ENCODE results near the gene SLC25A11. TPM values are rescaled to one million over a fixed set of nuclear protein-coding genes. Genes with fewer than 3 reads are reported as not detected.
"Not testable (repeated sequence)": the region's sequence is repeated elsewhere in the genome, so short reads cannot be mapped to it uniquely, and the experiment has no call there.

SLC25A11 gene
- polyA plus RNA-seq, 1 of the 3 experiments (the other 2 are of a cell fraction): 82.8 TPM

GRCh38 chr17:4908301-4908700 is 31.5 kb downstream of the SLC25A11 start:
- Histone ChIP-seq H3K79me2 (ENCODE audit: insufficient read depth) (no peaks in the 10 kb centered on the region), H3K9me2 (no peaks in the 10 kb centered on the region), H3K27me3 (ENCODE audit: insufficient read depth) (no peaks in the 10 kb centered on the region), H3K9ac (no peak overlapping the region), H3K4me3 (ENCODE audit: low read depth in 2 of 2, low read length in 1 of 2) (no peak overlapping the region), H3F3A (replicated peaks; ENCODE audit: insufficient read depth) (peaks cover 3% of the 10 kb centered on the region), H3K4me1 (ENCODE audit: control insufficient read depth in 1 of 2, insufficient read depth in 2 of 2, low read depth in 1 of 2, low read length in 1 of 2) (peaks cover 0 to 13% of the 10 kb centered on the region in 2 experiments; a peak in 1 of 4 replicates), H3K4me2 (no peak overlapping the region), H3K36me3 (replicated peaks in 1 of 2; ENCODE audit: control insufficient read depth in 1 of 2, insufficient read depth in 2 of 2, low read length in 1 of 2) (no peaks in the 10 kb centered on the region), H3K9me3 (no peaks in the 10 kb centered on the region), H3K27ac (ENCODE audit: low read depth in 2 of 2, low read length in 1 of 2) (peak overlapping the region in 1 of 2 experiments; percentile 1; a peak in 1 of 4 replicates), H4K20me1 (ENCODE audit: insufficient read depth) (no peaks in the 10 kb centered on the region), H2AFZ (ENCODE audit: low read depth) (no peak overlapping the region)
- WGBS (ENCODE audit: low lambda C conversion rate): 75% methylated on average over 10 of the region's 10 CpGs
- CTCF ChIA-PET: interaction anchor here (0.6 to 3.0 kb wide), 40 partner anchors 9 to 311 kb away, joined by 3 to 35 read pairs (median 5); partner anchors contain the start of genes C17orf107, CAMTA2, ENO3 and PLD2
- peak; percentile 45 for DNase-seq
- POLR2A ChIA-PET: interaction anchor here (1.0 to 1.7 kb wide), 5 partner anchors 11 to 62 kb away, joined by 3 to 18 read pairs (median 5); partner anchors contain the start of genes RNF167, SLC25A11 and SPAG7
- no peak for TF ChIP-seq MEF2A (IDR thresholded peaks at IDR 0.05; ENCODE audit: borderline replicate concordance, low read depth)
- TF ChIP-seq NFIC (IDR thresholded peaks at IDR 0.05; ENCODE audit: borderline replicate concordance): no peak
- TF ChIP-seq JUND (IDR thresholded peaks at IDR 0.05): no peak
- no peak for TF ChIP-seq SIN3A (IDR thresholded peaks at IDR 0.05; ENCODE audit: borderline replicate concordance, low read depth, low read length)
- no peak for TF ChIP-seq YY1 (IDR thresholded peaks at IDR 0.05; ENCODE audit: low read depth)
- TF ChIP-seq CHD2 (IDR thresholded peaks at IDR 0.05; ENCODE audit: low read length, partially characterized antibody): no peak
- TF ChIP-seq ZBTB33 (IDR thresholded peaks at IDR 0.05; ENCODE audit: borderline replicate concordance, low read depth): no peak
- no peak for TF ChIP-seq RCOR1 (IDR thresholded peaks at IDR 0.05; ENCODE audit: low read length)
- no peak for TF ChIP-seq RXRA (IDR thresholded peaks at IDR 0.05; ENCODE audit: borderline replicate concordance, low read depth)
- no peak for TF ChIP-seq FOXJ3 (CRISPR knock-in tag; IDR thresholded peaks at IDR 0.05)
- TF ChIP-seq USF2 (IDR thresholded peaks at IDR 0.05; ENCODE audit: borderline replicate concordance, low read depth, low read length): no peak
- no peak for TF ChIP-seq FOSL2 (IDR thresholded peaks at IDR 0.05; ENCODE audit: borderline replicate concordance, low read depth)
- TF ChIP-seq EZH2phosphoT487 (IDR thresholded peaks at IDR 0.05; ENCODE audit: borderline replicate concordance, low read depth): no peak
- TF ChIP-seq RFX5 (IDR thresholded peaks at IDR 0.05; ENCODE audit: low read length): no peak
- no peak for TF ChIP-seq RAD21 (IDR thresholded peaks at IDR 0.05; ENCODE audit: low read length)
- TF ChIP-seq MXI1 (IDR thresholded peaks at IDR 0.05; ENCODE audit: low read depth, low read length): no peak

GRCh38 chr17:4906642-4907041 is 33.2 kb downstream of the SLC25A11 start:
- H3K4me3 ChIP-seq (ENCODE audit: low read depth in 2 of 2, low read length in 1 of 2); H3F3A ChIP-seq (replicated peaks; ENCODE audit: insufficient read depth); H3K27me3 ChIP-seq (ENCODE audit: insufficient read depth); POLR2A ChIA-PET; H3K9ac ChIP-seq; H4K20me1 ChIP-seq (ENCODE audit: insufficient read depth); H2AFZ ChIP-seq (ENCODE audit: low read depth); H3K9me3 ChIP-seq; H3K27ac ChIP-seq (ENCODE audit: low read depth in 2 of 2, low read length in 1 of 2); H3K79me2 ChIP-seq (ENCODE audit: insufficient read depth); H3K4me2 ChIP-seq; DNase-seq; H3K9me2 ChIP-seq; H3K36me3 ChIP-seq (replicated peaks in 1 of 2; ENCODE audit: control insufficient read depth in 1 of 2, insufficient read depth in 2 of 2, low read length in 1 of 2): not testable (repeated sequence)
- CTCF ChIA-PET: interaction anchor here (1.6 kb wide), 1 partner anchor 81 kb away, joined by 4 read pairs; the partner anchor contains the start of gene CAMTA2
- peaks cover 0 to 21% of the 10 kb centered on the region in 2 experiments; a peak in 1 of 4 replicates for H3K4me1 ChIP-seq (ENCODE audit: control insufficient read depth in 1 of 2, insufficient read depth in 2 of 2, low read depth in 1 of 2, low read length in 1 of 2)
